IMR-90 (cell line): ENCODE data around the gene WDR48. TPM values are rescaled to one million over a fixed set of nuclear protein-coding genes. Genes with fewer than 3 reads are reported as not detected.

Source experiments
- ATAC-seq: fragments of 200-7000 bp; cut with Tn5 transposase; 2 replicates; pipeline ENCODE4 v1.9.1; 2020; ENCODE audit warnings: low read depth, mild to moderate bottlenecking, moderate library complexity
- BruUV-seq: library from RNA; stranded (reverse); fragments of 400-500 nt; replicated peaks from 2 replicates; lab custom pipeline; 2021; lab: Mats Ljungman, UMichigan
- CTCF ChIA-PET: fragments of 300-600 bp; formaldehyde crosslinking; extraction: SDS; loops from one replicate; lab custom pipeline; 2021; ENCODE audit warnings: antibody characterized with exemption; lab: Yijun Ruan, JAX
- POLR2A ChIA-PET: fragments of 300-600 bp; sonication (Branson Sonifier 250); formaldehyde crosslinking; loops from one replicate; lab custom pipeline; 2022; ENCODE audit warnings: antibody characterized with exemption; ENCODE audit not compliant: unreplicated experiment; lab: Charles Lee
- DNase-seq: peaks from one replicate; pipeline ENCODE4 v3.0.0; 2013
- H2AFZ ChIP-seq: replicated peaks from 2 replicates; pipeline ENCODE3; 2013; ENCODE audit warnings: low read length, mild to moderate bottlenecking; ENCODE audit not compliant: poor library complexity
- H2AK5ac ChIP-seq: 2 replicates; pipeline ENCODE4 v1.6.1; 2013; ENCODE audit warnings: low read depth, low read length, inconsistent platforms
- H2AK9ac ChIP-seq: replicated peaks from 2 replicates; pipeline ENCODE3; 2013; ENCODE audit warnings: mild to moderate bottlenecking, low read depth, low read length, moderate library complexity; ENCODE audit not compliant: poor library complexity
- H2BK120ac ChIP-seq: 2 replicates; pipeline ENCODE4 v1.6.1; 2013; ENCODE audit warnings: low read depth, low read length, inconsistent platforms
- H2BK15ac ChIP-seq: 3 replicates; pipeline ENCODE4 v1.6.1; 2013; ENCODE audit warnings: low read depth, low read length, inconsistent platforms
- H2BK20ac ChIP-seq: 2 replicates; pipeline ENCODE4 v1.6.1; 2013; ENCODE audit warnings: low read depth, mild to moderate bottlenecking, inconsistent platforms, low read length, moderate library complexity
- H2BK5ac ChIP-seq: 2 replicates; pipeline ENCODE4 v1.6.1; 2013; ENCODE audit warnings: mild to moderate bottlenecking, low read depth, low read length, inconsistent platforms; ENCODE audit not compliant: poor library complexity, severe bottlenecking
- H3K14ac ChIP-seq: replicated peaks from 2 replicates; pipeline ENCODE4 v1.6.1; 2013; ENCODE audit warnings: low read depth, low read length, inconsistent platforms
- H3K18ac ChIP-seq: 2 replicates; pipeline ENCODE4 v1.6.1; 2013; ENCODE audit warnings: low read depth, low read length, control low read depth
- H3K23ac ChIP-seq: 2 replicates; pipeline ENCODE4 v1.6.1; 2013; ENCODE audit warnings: low read depth, low read length, inconsistent platforms
- H3K27ac ChIP-seq: 2 replicates; pipeline ENCODE4 v1.5.1; 2013; ENCODE audit warnings: mild to moderate bottlenecking, control low read depth, low read length; ENCODE audit not compliant: insufficient read depth
- H3K27me3 ChIP-seq: 2 replicates; pipeline ENCODE4 v1.6.1; 2013; ENCODE audit warnings: low read length; ENCODE audit not compliant: control insufficient read depth, insufficient read depth
- H3K36me3 ChIP-seq: 2 replicates; pipeline ENCODE4 v1.6.1; 2013; ENCODE audit warnings: low read length, mixed read lengths; ENCODE audit not compliant: control insufficient read depth, insufficient read depth
- H3K4ac ChIP-seq: 2 replicates; pipeline ENCODE4 v1.6.1; 2013; ENCODE audit warnings: low read depth, low read length, inconsistent platforms
- H3K4me1 ChIP-seq: 2 replicates; pipeline ENCODE4 v1.6.1; 2013; ENCODE audit warnings: low read length, mixed read lengths; ENCODE audit not compliant: control insufficient read depth, insufficient read depth
- H3K4me2 ChIP-seq: 2 replicates; pipeline ENCODE4 v1.6.1; 2013; ENCODE audit warnings: low read depth, mild to moderate bottlenecking, control low read depth, low read length, moderate library complexity
- H3K4me3 ChIP-seq: 2 replicates; pipeline ENCODE4 v1.5.1; 2013; ENCODE audit warnings: low read depth, mild to moderate bottlenecking, control low read depth, low read length, moderate library complexity; ENCODE audit not compliant: insufficient read depth
- H3K56ac ChIP-seq: 2 replicates; pipeline ENCODE4 v1.6.1; 2013; ENCODE audit warnings: low read length, inconsistent platforms; ENCODE audit not compliant: insufficient read depth; ENCODE audit errors: extremely low read depth
- H3K79me1 ChIP-seq, 2 experiments: 2 replicates each; pipeline ENCODE4 v1.6.1; 2013; ENCODE audit warnings: low read length in 2 of 2, inconsistent platforms in 1 of 2, low read depth in 1 of 2
- H3K9ac ChIP-seq: 2 replicates; pipeline ENCODE4 v1.6.1; 2013; ENCODE audit warnings: low read depth, low read length, control low read depth
- H3K9me1 ChIP-seq: 2 replicates; pipeline ENCODE4 v1.6.1; 2013; ENCODE audit warnings: low read length, inconsistent platforms; ENCODE audit not compliant: insufficient read depth
- H3K9me3 ChIP-seq: 2 replicates; pipeline ENCODE4 v1.6.1; 2013; ENCODE audit warnings: low read length; ENCODE audit not compliant: control insufficient read depth, insufficient read depth
- H4K20me1 ChIP-seq: 2 replicates; pipeline ENCODE4 v1.6.1; 2013; ENCODE audit warnings: low read length, inconsistent platforms; ENCODE audit not compliant: insufficient read depth
- H4K5ac ChIP-seq: 2 replicates; pipeline ENCODE4 v1.6.1; 2013; ENCODE audit warnings: mild to moderate bottlenecking, low read depth, low read length, control low read depth
- H4K8ac ChIP-seq, 2 experiments: 2 replicates each; pipeline ENCODE4 v1.6.1; 2013; ENCODE audit warnings: low read depth in 2 of 2, low read length in 2 of 2, control low read depth in 1 of 2, inconsistent platforms in 1 of 2
- H4K91ac ChIP-seq: 2 replicates; pipeline ENCODE4 v1.6.1; 2013; ENCODE audit warnings: low read depth, low read length, inconsistent platforms; ENCODE audit not compliant: insufficient read depth
- BHLHE40 ChIP-seq: fragments of 150-350 bp; IDR thresholded peaks from 2 replicates; pipeline ENCODE4 v1.6.1; 2016; ENCODE audit warnings: mild to moderate bottlenecking, low read depth, low read length
- CEBPB ChIP-seq: IDR thresholded peaks from 2 replicates; pipeline ENCODE4 v1.6.1; 2012; ENCODE audit warnings: low read depth, low read length, improper control_type of control experiment
- CHD1 ChIP-seq: IDR thresholded peaks from 2 replicates; pipeline ENCODE4 v1.6.1; 2012; ENCODE audit warnings: low read depth, low read length, improper control_type of control experiment
- CTCF ChIP-seq: conservative IDR thresholded peaks from 2 replicates; pipeline ENCODE4 v1.5.1; 2012; ENCODE audit warnings: mild to moderate bottlenecking, low read depth, low read length, improper control_type of control experiment
- ELK1 ChIP-seq: fragments of 150-350 bp; IDR thresholded peaks from 2 replicates; pipeline ENCODE4 v1.6.1; 2016; ENCODE audit warnings: low read depth, mild to moderate bottlenecking, low read length, moderate library complexity, borderline replicate concordance
- FOS ChIP-seq: fragments of 150-350 bp; IDR thresholded peaks from 2 replicates; pipeline ENCODE4 v1.6.1; 2016; ENCODE audit warnings: low read depth, low read length
- MAFK ChIP-seq: IDR thresholded peaks from 2 replicates; pipeline ENCODE4 v1.6.1; 2012; ENCODE audit warnings: low read depth, low read length, improper control_type of control experiment
- MAZ ChIP-seq: IDR thresholded peaks from 2 replicates; pipeline ENCODE4 v1.6.1; 2012; ENCODE audit warnings: low read depth, mild to moderate bottlenecking, low read length, improper control_type of control experiment, moderate library complexity, borderline replicate concordance
- MXI1 ChIP-seq: IDR thresholded peaks from 2 replicates; pipeline ENCODE4 v1.6.1; 2012; ENCODE audit warnings: low read depth, mild to moderate bottlenecking, low read length, moderate library complexity, borderline replicate concordance
- NFE2L2 ChIP-seq: fragments of 150-350 bp; IDR thresholded peaks from 2 replicates; pipeline ENCODE4 v1.6.1; 2016; ENCODE audit warnings: low read depth, mild to moderate bottlenecking, low read length
- POLR2A ChIP-seq: IDR thresholded peaks from 2 replicates; pipeline ENCODE4 v1.6.1; 2012; ENCODE audit warnings: mild to moderate bottlenecking, low read depth, low read length
- RAD21 ChIP-seq: IDR thresholded peaks from 2 replicates; pipeline ENCODE4 v1.6.1; 2012; ENCODE audit warnings: low read length, improper control_type of control experiment
- RCOR1 ChIP-seq: IDR thresholded peaks from 2 replicates; pipeline ENCODE4 v1.6.1; 2012; ENCODE audit warnings: mild to moderate bottlenecking, low read length, improper control_type of control experiment; ENCODE audit not compliant: insufficient replicate concordance
- RFX5 ChIP-seq: IDR thresholded peaks from 2 replicates; pipeline ENCODE4 v1.8.0; 2012; ENCODE audit warnings: low read depth, mild to moderate bottlenecking, low read length, moderate library complexity
- SMC3 ChIP-seq: fragments of 150-350 bp; IDR thresholded peaks from 2 replicates; pipeline ENCODE4 v1.6.1; 2016; ENCODE audit warnings: low read depth, mild to moderate bottlenecking, antibody characterized with exemption, low read length, moderate library complexity
- WGBS, 2 experiments: methylation state at CpG; one replicate each; pipeline versions ENCODE4 v1.1.5 to v1.1.7; 2013; ENCODE audit warnings: missing lambda C conversion rate in 2 of 2; ENCODE audit not compliant: insufficient read length in 1 of 2; ENCODE audit errors: extremely low coverage in 2 of 2; 5-methylcytosine and 5-hydroxymethylcytosine counted together
- dilution Hi-C: fragments of 300-500 bp; cut with HindIII; formaldehyde crosslinking; loops from one replicate; pipeline ENCODE4 v1.14.3; 2018; ENCODE audit warnings: low sequenced_read_pairs; ENCODE audit not compliant: unreplicated experiment
- in situ Hi-C: fragments of 300-500 bp; cut with MboI; formaldehyde crosslinking; loops from 3 replicates; pipeline ENCODE4 v1.14.3; 2019; ENCODE audit warnings: low sequenced_read_pairs, inconsistent platforms, mixed read lengths
- intact Hi-C: fragments of 100-400 bp; cut with micrococcal nuclease; formaldehyde crosslinking; loops from 2 replicates; pipeline ENCODE4 v1.10.0; 2022
- polyA plus RNA-seq, 3 experiments: library from polyadenylated mRNA; depleted of rRNA; stranded (reverse); fragments of >200 nt; gene quantifications; 2 replicates each; pipeline ENCODE4 v1.2.3, GENCODE V29; 2012; ENCODE audit warnings: low replicate concordance in 1 of 3
- total RNA-seq: library from RNA; depleted of rRNA; stranded (reverse); fragments of >200 nt; gene quantifications from 2 replicates; pipeline ENCODE4 v1.2.3, GENCODE V29; 2012
- TF ChIP-seq, protein P1 (sequence below): fragments of 150-350 bp; IDR thresholded peaks from 2 replicates; pipeline ENCODE4 v1.6.1; 2017; ENCODE audit warnings: mild to moderate bottlenecking, antibody characterized with exemption, low read length, low read depth

The WDR48 gene
- total and polyA plus RNA-seq, 2 of the 4 experiments (the other 2 are of a cell fraction), result 14.4 to 41.2 TPM

DNA sequence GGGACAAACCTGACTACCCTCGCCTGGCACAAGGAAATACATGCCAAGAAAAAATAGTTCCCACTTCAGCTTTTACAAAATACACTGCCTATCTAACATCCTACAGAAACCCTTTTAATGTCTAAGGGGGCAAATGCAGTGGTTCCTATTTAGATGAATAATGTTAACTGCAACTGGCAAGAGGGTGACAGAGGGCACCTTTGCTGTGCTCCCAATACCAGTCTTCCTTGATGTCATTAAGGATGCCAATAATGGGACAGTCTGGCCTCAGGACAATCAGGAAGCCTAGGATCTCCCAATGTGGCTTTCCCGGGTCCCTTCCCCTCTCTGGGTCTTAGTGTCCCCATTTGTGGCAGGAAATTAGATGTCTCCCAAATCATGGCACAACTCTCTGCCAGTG lies 87.6 kb downstream of the WDR48 start:
- Histone ChIP-seq H4K20me1 (peaks cover 66% of the 10 kb centered on the region), H4K5ac (no peak overlapping the region)
- POLR2A ChIA-PET, result no interaction called here

More for the DNA sequence above, 87.6 kb downstream of the WDR48 start:
- H3K27ac ChIP-seq, result no peak overlapping the region
- BruUV-seq, result no TSS peak
- TF ChIP-seq RCOR1 (no peak), MXI1 (no peak), MAFK (no peak), CTCF (no peak), BHLHE40 (no peak), POLR2A (no peak; the same call in 1 of the 2 replicates), CHD1 (no peak), RAD21 (no peak), ELK1 (no peak), FOS (no peak), NFE2L2 (no peak), SMC3 (no peak), MAZ (no peak), CEBPB (no peak), RFX5 (no peak)
- TF ChIP-seq, protein P1, sequence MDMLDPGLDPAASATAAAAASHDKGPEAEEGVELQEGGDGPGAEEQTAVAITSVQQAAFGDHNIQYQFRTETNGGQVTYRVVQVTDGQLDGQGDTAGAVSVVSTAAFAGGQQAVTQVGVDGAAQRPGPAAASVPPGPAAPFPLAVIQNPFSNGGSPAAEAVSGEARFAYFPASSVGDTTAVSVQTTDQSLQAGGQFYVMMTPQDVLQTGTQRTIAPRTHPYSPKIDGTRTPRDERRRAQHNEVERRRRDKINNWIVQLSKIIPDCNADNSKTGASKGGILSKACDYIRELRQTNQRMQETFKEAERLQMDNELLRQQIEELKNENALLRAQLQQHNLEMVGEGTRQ, result no peak
- dilution Hi-C loops (no loop called here), intact Hi-C loops (no loop called here), in situ Hi-C loops (no loop called here)
- no peak overlapping the region for H2BK20ac ChIP-seq
- H2AK9ac ChIP-seq, result no peak overlapping the region
- ATAC-seq (no peak), DNase-seq (no peak)
- peaks cover 6 to 58% of the 10 kb centered on the region in 2 experiments for H3K79me1 ChIP-seq
- H3K9ac ChIP-seq, result no peak overlapping the region
- no peaks in the 10 kb centered on the region for H3K27me3 ChIP-seq
- no peak overlapping the region for H2BK15ac ChIP-seq
- no peak overlapping the region for H3K23ac ChIP-seq
- H2BK120ac ChIP-seq, result no peak overlapping the region
- no peak overlapping the region for H2AK5ac ChIP-seq
- H4K8ac ChIP-seq, result no peak overlapping the region
- H3K14ac ChIP-seq, result no peak overlapping the region
- peaks cover 23% of the 10 kb centered on the region for H3K4me1 ChIP-seq
- no peak overlapping the region for H3K56ac ChIP-seq
- no peak overlapping the region for H4K91ac ChIP-seq
- CTCF ChIA-PET, result interaction anchor here (1.0 kb wide), 1 partner anchor 14 kb away, joined by 3 read pairs; no protein-coding TSS in a partner anchor
- peaks cover 24% of the 10 kb centered on the region for H3K9me1 ChIP-seq
- no peak overlapping the region for H3K4me3 ChIP-seq
- H3K36me3 ChIP-seq, result peaks cover 34% of the 10 kb centered on the region
- H2BK5ac ChIP-seq, result no peak overlapping the region
- no peaks in the 10 kb centered on the region for H3K9me3 ChIP-seq
- H3K18ac ChIP-seq, result no peak overlapping the region
- H3K4ac ChIP-seq, result no peak overlapping the region
- H3K4me2 ChIP-seq, result no peak overlapping the region
- H2AFZ ChIP-seq, result no peak overlapping the region
- no CpG with 5 or more reads among the region's 2 CpGs for WGBS, 2 experiments
